Thyroid gland (tissue), 4 donors: ENCODE results near the gene SLC25A41. TPM values are rescaled to one million over a fixed set of nuclear protein-coding genes. Genes with fewer than 3 reads are reported as not detected.

Source experiments
- DNase-seq, 2 donors: peaks; one replicate each; pipeline ENCODE4 v3.0.0-alpha.2; 2019
- H3K27ac ChIP-seq, 3 donors: fragments of 200-600 bp; sonication (generic); 1 replicate in 2 of 3; 2 replicates in 1 of 3; pipeline ENCODE4 v1.5.1; 2016 to 2019; ENCODE audit warnings: mild to moderate bottlenecking in 1 of 3, moderate library complexity in 1 of 3
- H3K27me3 ChIP-seq: fragments of 200-600 bp; sonication (generic); one replicate; pipeline ENCODE4 v1.5.1; 2019
- H3K36me3 ChIP-seq, 2 donors: fragments of 200-600 bp; sonication (generic); one replicate each; pipeline ENCODE4 v1.5.1; 2016 to 2019
- H3K4me1 ChIP-seq, 2 donors: fragments of 200-600 bp; sonication (generic); one replicate each; pipeline ENCODE4 v1.5.1; 2017 to 2019
- H3K4me3 ChIP-seq, 3 donors: fragments of 200-600 bp; sonication (generic); replicated peaks in 1 of 3; 1 replicate in 2 of 3; 2 replicates in 1 of 3; pipeline ENCODE4 v1.5.1; 2016; ENCODE audit warnings: mild to moderate bottlenecking in 1 of 3
- H3K9me3 ChIP-seq: fragments of 200-600 bp; sonication (generic); one replicate; pipeline ENCODE4 v1.5.1; 2017
- CTCF ChIP-seq, 6 experiments: fragments of 200-600 bp in 3 of 6; fragments of 450-650 bp in 3 of 6; sonication (generic) in 3 of 6; IDR thresholded peaks; one replicate each; pipeline ENCODE4 v1.5.1; 2016 to 2019; ENCODE audit warnings: antibody characterized with exemption in 6 of 6, mild to moderate bottlenecking in 2 of 6, inconsistent platforms in 1 of 6, moderate library complexity in 1 of 6
- POLR2A ChIP-seq, 2 donors: fragments of 450-650 bp; IDR thresholded peaks; one replicate each; pipeline ENCODE4 v1.6.1; 2017; ENCODE audit warnings: antibody characterized with exemption in 2 of 2, mild to moderate bottlenecking in 2 of 2, moderate library complexity in 1 of 2
- WGBS, 2 donors: methylation state at CpG; one replicate each; pipeline ENCODE4 v1.1.5; 2017; 5-methylcytosine and 5-hydroxymethylcytosine counted together
- intact Hi-C: fragments of 100-400 bp; cut with DNase I; formaldehyde crosslinking; loops from one replicate; pipeline ENCODE4 v1.15.1; 2023
- total RNA-seq, 4 donors: library from RNA; depleted of rRNA; stranded (reverse); fragments of >200 nt; gene quantifications; one replicate each; pipeline ENCODE4 v1.2.3, GENCODE V29; 2016

Gene SLC25A41
- total RNA-seq, 4 donors from 2014 or later: 0.33 TPM; not detected in 3

GRCh38 chr19:6450166-6450565, 16.6 kb upstream of the SLC25A41 start:
- peaks cover 16 to 19% of the 10 kb centered on the region in 2 donors for H3K36me3 ChIP-seq
- TF ChIP-seq POLR2A (IDR thresholded peaks at IDR 0.05): no peak
- TF ChIP-seq CTCF (IDR thresholded peaks at IDR 0.05): no peak

GRCh38 chr19:6448045-6448444, 14.5 kb upstream of the SLC25A41 start:
- peaks cover 0 to 13% of the 10 kb centered on the region in 2 donors for H3K4me1 ChIP-seq
- 89 to 92% methylated on average over 3 of the region's 3 CpGs for WGBS, 2 donors
- no peak for DNase-seq
- no peaks in the 10 kb centered on the region for H3K27me3 ChIP-seq
- TF ChIP-seq POLR2A (IDR thresholded peaks at IDR 0.05): no peak
- TF ChIP-seq CTCF (IDR thresholded peaks at IDR 0.05): no peak
- no peaks in the 10 kb centered on the region for H3K36me3 ChIP-seq
- no peak overlapping the region for H3K27ac ChIP-seq
- H3K4me3 ChIP-seq: no peak overlapping the region
- no peaks in the 10 kb centered on the region for H3K9me3 ChIP-seq
- intact Hi-C loops: no loop called here

More at GRCh38 chr19:6450166-6450565, 16.6 kb upstream of the SLC25A41 start:
- H3K27ac ChIP-seq: no peak overlapping the region
- peaks cover 0 to 13% of the 10 kb centered on the region in 2 donors for H3K4me1 ChIP-seq
- no peak for DNase-seq
- intact Hi-C loops: no loop called here
- WGBS, 2 donors: 93 to 94% methylated on average over 5 of the region's 5 CpGs
- H3K27me3 ChIP-seq: no peaks in the 10 kb centered on the region
- H3K4me3 ChIP-seq: no peak overlapping the region
- H3K9me3 ChIP-seq: no peaks in the 10 kb centered on the region

GRCh38 chr19:6446452-6446851, 12.9 kb upstream of the SLC25A41 start:
- intact Hi-C loops: no loop called here
- Histone ChIP-seq H3K4me1 (peaks cover 0 to 4% of the 10 kb centered on the region in 2 donors), H3K27me3 (no peaks in the 10 kb centered on the region), H3K9me3 (no peaks in the 10 kb centered on the region), H3K27ac (no peak overlapping the region), H3K36me3 (no peaks in the 10 kb centered on the region), H3K4me3 (no peak overlapping the region)
- no peak for TF ChIP-seq CTCF (IDR thresholded peaks at IDR 0.05)
- 96 to 100% methylated on average over 3 of the region's 3 CpGs for WGBS, 2 donors
- DNase-seq: no peak

- TF ChIP-seq POLR2A (IDR thresholded peaks at IDR 0.05) (no peak), CTCF (IDR thresholded peaks at IDR 0.05) (no peak)
- no peaks in the 10 kb centered on the region for H3K4me1 ChIP-seq
- H3K4me3 ChIP-seq: no peak overlapping the region
- no peaks in the 10 kb centered on the region for H3K27me3 ChIP-seq
- DNase-seq: no peak
- intact Hi-C loops: no loop called here
- H3K27ac ChIP-seq: no peak overlapping the region
- WGBS, 2 donors: 94 to 95% methylated on average over 8 to 13 of the region's 13 CpGs
- no peaks in the 10 kb centered on the region for H3K36me3 ChIP-seq
- H3K9me3 ChIP-seq: no peaks in the 10 kb centered on the region
These were observed 10.4 kb upstream of the SLC25A41 start for GRCh38 chr19:6443986-6444385.

GRCh38 chr19:6442087-6442688, 8.6 kb upstream of the SLC25A41 start:
- Histone ChIP-seq H3K4me3 (no peak overlapping the region), H3K27ac (no peak overlapping the region), H3K27me3 (no peaks in the 10 kb centered on the region), H3K36me3 (no peaks in the 10 kb centered on the region), H3K9me3 (no peaks in the 10 kb centered on the region), H3K4me1 (no peaks in the 10 kb centered on the region)
- intact Hi-C loops: no loop called here
- TF ChIP-seq POLR2A (IDR thresholded peaks at IDR 0.05) (no peak), CTCF (IDR thresholded peaks at IDR 0.05) (no peak)
- WGBS, 2 donors: 92 to 96% methylated on average over 11 to 13 of the region's 13 CpGs
- DNase-seq: no peak
